ENCODE results near the gene KCNMA1.
"Not testable (repeated sequence)": the region's sequence is repeated elsewhere in the genome, so short reads cannot be mapped to it uniquely, and the experiment has no call there.

The KCNMA1 gene

GRCh38 chr10:77419979-77420378 is 217.6 kb downstream of the KCNMA1 start:
- Mint-ChIP-seq H3K4me3 (no peak overlapping the region), H3K27me3 (ENCODE audit: low read depth) (no peaks in the 10 kb centered on the region), H3K9me3 (no peaks in the 10 kb centered on the region), H3K4me1 (ENCODE audit: low read depth) (no peaks in the 10 kb centered on the region), H3K36me3 (ENCODE audit: low read depth) (no peaks in the 10 kb centered on the region), H3K27ac (no peak overlapping the region)
- DNase-seq (ENCODE audit: low spot score) = no peak

- DNase-seq (ENCODE audit: low spot score) = no peak
- no peaks in the 10 kb centered on the region for H3K9me3 Mint-ChIP-seq
- H3K4me3 Mint-ChIP-seq = no peak overlapping the region
- H3K27me3 Mint-ChIP-seq (ENCODE audit: low read depth) = no peaks in the 10 kb centered on the region
- no peaks in the 10 kb centered on the region for H3K36me3 Mint-ChIP-seq (ENCODE audit: low read depth)
- H3K4me1 Mint-ChIP-seq (ENCODE audit: low read depth) = no peaks in the 10 kb centered on the region
- no peak overlapping the region for H3K27ac Mint-ChIP-seq
Observed at GRCh38 chr10:77419056-77419455, 218.6 kb downstream of the KCNMA1 start.

DNA sequence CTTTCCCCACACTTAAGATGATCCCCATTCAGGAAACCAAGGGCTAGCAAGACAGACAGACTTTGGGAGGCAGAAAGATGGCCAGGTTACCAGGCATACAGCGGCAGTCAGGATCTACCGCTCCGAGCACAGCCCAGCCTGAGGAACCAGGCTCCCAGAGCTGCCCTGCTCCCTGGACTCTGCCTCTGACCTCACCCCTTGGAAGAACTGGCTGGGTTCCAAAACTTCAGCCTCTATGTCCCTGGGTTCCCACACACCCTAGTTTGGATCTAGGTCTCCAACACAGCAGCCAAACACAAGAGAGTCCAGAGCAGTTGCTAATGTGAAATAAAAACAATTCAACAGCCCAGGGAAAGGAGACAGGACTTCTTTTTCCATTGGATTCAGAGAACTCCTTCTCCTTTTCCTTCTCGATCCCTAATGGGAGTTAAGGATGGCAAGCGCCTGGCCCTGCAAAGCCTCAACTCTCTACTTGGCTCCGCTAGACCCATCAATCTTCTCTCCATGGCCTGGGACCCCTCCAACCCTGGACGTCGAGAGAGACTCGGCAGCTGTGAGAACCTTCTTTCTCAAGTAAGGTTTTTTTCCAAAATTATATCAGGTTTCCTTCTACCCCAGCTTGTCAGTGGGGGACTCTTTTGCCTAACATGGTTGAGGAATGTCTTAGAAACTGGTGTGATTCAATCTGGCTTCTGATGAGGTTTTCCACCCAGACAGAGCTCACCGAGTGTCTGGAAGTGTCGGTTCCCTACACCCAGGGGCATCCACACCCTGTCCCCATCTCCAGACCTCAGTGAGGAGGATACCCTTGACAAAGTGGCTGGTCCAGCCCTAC is 219.6 kb downstream of the KCNMA1 start:
- H3K9me3 Mint-ChIP-seq = no peaks in the 10 kb centered on the region
- no peak for DNase-seq (ENCODE audit: low spot score)
- H3K4me3 Mint-ChIP-seq = no peak overlapping the region
- H3K27ac Mint-ChIP-seq = no peak overlapping the region
- no peaks in the 10 kb centered on the region for H3K27me3 Mint-ChIP-seq (ENCODE audit: low read depth)
- H3K36me3 Mint-ChIP-seq (ENCODE audit: low read depth) = no peaks in the 10 kb centered on the region
- H3K4me1 Mint-ChIP-seq (ENCODE audit: low read depth) = no peaks in the 10 kb centered on the region

- no peaks in the 10 kb centered on the region for H3K27me3 Mint-ChIP-seq (ENCODE audit: low read depth)
- no peaks in the 10 kb centered on the region for H3K9me3 Mint-ChIP-seq
- no peak overlapping the region for H3K27ac Mint-ChIP-seq
- H3K4me1 Mint-ChIP-seq (ENCODE audit: low read depth) = no peaks in the 10 kb centered on the region
- no peak for DNase-seq (ENCODE audit: low spot score)
- H3K4me3 Mint-ChIP-seq = no peak overlapping the region
- H3K36me3 Mint-ChIP-seq (ENCODE audit: low read depth) = no peaks in the 10 kb centered on the region
Observed at GRCh38 chr10:77417359-77417758, 220.2 kb downstream of the KCNMA1 start.

DNA sequence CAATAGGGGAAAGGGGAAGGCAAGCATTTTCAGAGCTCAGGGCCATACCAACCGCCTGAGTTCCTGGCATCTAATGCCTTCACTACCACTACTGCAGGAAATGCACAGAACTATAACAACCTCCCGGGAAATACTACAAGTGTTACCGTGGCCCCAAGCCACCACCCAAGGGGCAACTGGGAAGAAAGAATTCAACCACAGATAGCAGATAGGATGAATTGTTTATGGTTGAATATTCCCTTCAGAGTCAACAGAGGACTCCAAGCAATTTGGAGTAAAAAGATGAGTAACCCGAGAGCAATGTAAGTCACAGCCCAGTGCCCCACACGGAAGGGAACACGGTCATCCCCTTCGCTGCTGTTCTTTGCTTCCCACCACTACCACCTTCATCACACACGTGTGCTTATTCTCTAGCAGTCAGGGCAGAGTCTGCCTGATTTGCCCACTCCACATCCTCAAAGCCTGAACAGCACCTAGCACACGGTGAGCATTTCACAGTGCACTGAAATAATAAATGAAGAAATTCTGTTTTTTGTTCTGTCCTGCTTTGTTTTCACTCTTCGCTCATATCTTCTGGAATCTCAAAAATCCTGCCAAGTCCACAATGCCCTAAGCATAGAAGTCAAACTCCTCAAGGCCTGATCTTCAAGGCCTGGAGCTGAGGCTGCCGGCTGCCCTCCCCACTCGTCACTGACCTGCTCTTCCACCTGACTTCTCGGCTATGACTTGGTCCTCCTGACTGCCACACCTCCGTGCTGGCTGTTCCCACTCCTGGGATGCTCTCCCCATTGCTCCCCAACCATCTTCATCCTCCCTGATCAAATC is 221.1 kb downstream of the KCNMA1 start:
- no peaks in the 10 kb centered on the region for H3K9me3 Mint-ChIP-seq
- H3K36me3 Mint-ChIP-seq (ENCODE audit: low read depth) = no peaks in the 10 kb centered on the region
- DNase-seq (ENCODE audit: low spot score) = no peak
- H3K4me3 Mint-ChIP-seq = no peak overlapping the region
- H3K27me3 Mint-ChIP-seq (ENCODE audit: low read depth) = no peaks in the 10 kb centered on the region
- H3K4me1 Mint-ChIP-seq (ENCODE audit: low read depth) = no peaks in the 10 kb centered on the region
- no peak overlapping the region for H3K27ac Mint-ChIP-seq

GRCh38 chr10:77415313-77415960 is 222.2 kb downstream of the KCNMA1 start:
- Mint-ChIP-seq H3K4me1 (ENCODE audit: low read depth) (no peaks in the 10 kb centered on the region), H3K27ac (no peak overlapping the region), H3K4me3 (no peak overlapping the region), H3K9me3 (no peaks in the 10 kb centered on the region), H3K27me3 (ENCODE audit: low read depth) (no peaks in the 10 kb centered on the region), H3K36me3 (ENCODE audit: low read depth) (no peaks in the 10 kb centered on the region)
- no peak for DNase-seq (ENCODE audit: low spot score)

DNA sequence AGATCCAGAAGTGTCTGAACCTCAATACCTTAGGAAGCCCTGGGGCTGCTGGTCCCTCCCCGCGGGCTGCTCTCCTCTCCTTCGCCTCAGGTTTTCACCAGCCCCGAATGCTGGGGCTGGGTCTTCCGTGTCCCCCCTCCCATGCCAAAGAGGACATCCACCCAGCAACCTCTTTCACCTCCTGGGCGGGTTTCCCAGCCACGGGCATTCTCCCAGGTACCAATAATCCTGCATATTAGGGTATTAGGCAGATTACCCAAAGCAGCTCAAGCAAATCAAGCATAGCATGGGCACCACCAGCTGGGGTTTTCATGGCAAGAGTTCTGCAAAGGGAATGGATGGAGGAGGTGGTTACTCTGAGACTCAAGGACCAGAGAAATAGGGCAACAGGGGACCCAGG is 224.4 kb downstream of the KCNMA1 start:
- Mint-ChIP-seq H3K27ac (no peak overlapping the region), H3K4me1 (ENCODE audit: low read depth) (no peaks in the 10 kb centered on the region), H3K27me3 (ENCODE audit: low read depth) (no peaks in the 10 kb centered on the region), H3K36me3 (ENCODE audit: low read depth) (no peaks in the 10 kb centered on the region), H3K9me3 (no peaks in the 10 kb centered on the region), H3K4me3 (no peak overlapping the region)
- no peak for DNase-seq (ENCODE audit: low spot score)

GRCh38 chr10:77412573-77413133 is 225.0 kb downstream of the KCNMA1 start:
- H3K9me3 Mint-ChIP-seq; DNase-seq (ENCODE audit: low spot score); H3K27me3 Mint-ChIP-seq (ENCODE audit: low read depth); H3K4me3 Mint-ChIP-seq; H3K27ac Mint-ChIP-seq; H3K4me1 Mint-ChIP-seq (ENCODE audit: low read depth); H3K36me3 Mint-ChIP-seq (ENCODE audit: low read depth): not testable (repeated sequence)

DNA sequence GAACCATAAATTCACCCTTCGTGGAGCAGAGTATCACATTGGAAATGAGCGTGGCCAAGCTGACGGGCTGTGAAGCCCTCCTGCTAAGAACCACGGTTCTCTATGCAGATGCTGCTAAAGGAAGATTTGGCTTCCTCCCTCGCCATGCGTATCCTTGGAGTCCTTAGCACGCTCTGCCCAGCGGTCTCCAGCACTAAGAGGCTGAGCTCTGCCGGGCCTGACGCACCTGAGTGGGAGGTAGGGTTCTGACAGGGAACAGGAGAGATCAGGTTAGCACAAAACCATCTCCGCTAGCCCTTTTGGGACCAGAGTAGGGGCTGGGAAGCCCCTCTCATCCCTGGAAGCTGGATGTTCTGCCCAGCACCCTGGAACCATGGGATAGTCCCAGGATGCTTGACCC is 225.8 kb downstream of the KCNMA1 start:
- H3K4me3 Mint-ChIP-seq = no peak overlapping the region
- H3K4me1 Mint-ChIP-seq (ENCODE audit: low read depth) = no peaks in the 10 kb centered on the region
- H3K27me3 Mint-ChIP-seq (ENCODE audit: low read depth) = no peaks in the 10 kb centered on the region
- no peak for DNase-seq (ENCODE audit: low spot score)
- H3K9me3 Mint-ChIP-seq = no peaks in the 10 kb centered on the region
- no peaks in the 10 kb centered on the region for H3K36me3 Mint-ChIP-seq (ENCODE audit: low read depth)
- H3K27ac Mint-ChIP-seq = no peak overlapping the region

DNA sequence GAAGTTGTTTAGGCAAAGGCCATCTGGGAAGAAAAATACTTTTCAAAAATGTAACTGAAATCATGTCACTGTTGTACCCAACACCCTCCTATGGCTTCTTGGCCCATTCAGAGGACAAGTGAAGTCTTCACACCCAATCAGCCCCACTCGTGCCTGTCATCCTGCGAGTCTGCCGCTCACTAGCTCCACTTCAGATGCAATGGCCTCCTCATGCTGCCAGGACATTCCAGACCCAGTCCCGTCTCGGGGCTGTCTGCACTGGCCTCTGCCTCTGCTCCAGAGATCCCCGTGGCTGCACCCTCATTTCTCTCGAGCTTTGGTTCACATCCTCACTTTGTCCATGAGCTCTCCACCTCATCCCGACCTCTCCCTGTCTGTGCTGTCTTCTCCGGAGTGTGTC is 227.1 kb downstream of the KCNMA1 start:
- H3K9me3 Mint-ChIP-seq = no peaks in the 10 kb centered on the region
- no peaks in the 10 kb centered on the region for H3K4me1 Mint-ChIP-seq (ENCODE audit: low read depth)
- no peak for DNase-seq (ENCODE audit: low spot score)
- no peak overlapping the region for H3K27ac Mint-ChIP-seq
- no peaks in the 10 kb centered on the region for H3K36me3 Mint-ChIP-seq (ENCODE audit: low read depth)
- no peak overlapping the region for H3K4me3 Mint-ChIP-seq
- H3K27me3 Mint-ChIP-seq (ENCODE audit: low read depth) = no peaks in the 10 kb centered on the region

DNA sequence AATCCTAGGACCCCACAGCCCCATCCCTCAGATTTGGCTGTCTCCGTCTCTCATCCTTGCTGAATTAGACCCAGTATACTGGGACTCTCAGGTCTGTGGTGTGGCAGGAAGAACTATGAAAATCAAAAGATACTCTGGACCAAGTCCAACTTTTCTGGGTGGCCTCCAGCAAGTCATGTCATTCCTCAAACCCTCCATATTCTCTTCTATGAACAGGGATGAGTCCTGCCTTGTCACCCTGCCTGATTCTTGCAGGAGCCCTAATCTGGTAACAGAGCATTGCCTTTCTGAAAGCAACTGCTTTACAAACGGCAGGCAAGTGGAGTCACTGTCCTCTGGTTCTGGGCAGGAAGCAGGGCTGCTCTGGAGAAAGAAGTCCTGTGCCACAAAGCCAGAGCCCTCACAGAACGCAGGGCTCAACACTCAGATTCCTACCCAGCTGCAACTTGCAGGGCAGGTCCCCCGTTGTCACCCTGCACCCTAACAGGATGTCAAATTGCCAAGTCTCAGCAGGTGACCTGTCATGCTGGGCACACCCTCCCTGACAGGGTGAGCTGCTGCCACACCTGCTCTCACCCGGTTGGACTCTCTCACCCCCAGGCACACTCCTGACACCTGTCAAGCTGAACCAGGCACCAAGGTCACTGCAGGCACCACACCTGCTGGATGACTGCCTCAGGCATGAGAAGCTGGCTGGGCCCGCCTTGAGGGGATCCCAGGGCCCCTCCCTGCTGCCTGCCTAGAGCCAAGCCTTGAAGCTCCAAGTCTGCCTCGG is 227.7 kb downstream of the KCNMA1 start:
- Mint-ChIP-seq H3K36me3 (ENCODE audit: low read depth) (no peaks in the 10 kb centered on the region), H3K4me3 (no peak overlapping the region), H3K9me3 (no peaks in the 10 kb centered on the region), H3K27ac (no peak overlapping the region), H3K4me1 (ENCODE audit: low read depth) (no peaks in the 10 kb centered on the region), H3K27me3 (ENCODE audit: low read depth) (no peaks in the 10 kb centered on the region)
- DNase-seq (ENCODE audit: low spot score) = no peak

DNA sequence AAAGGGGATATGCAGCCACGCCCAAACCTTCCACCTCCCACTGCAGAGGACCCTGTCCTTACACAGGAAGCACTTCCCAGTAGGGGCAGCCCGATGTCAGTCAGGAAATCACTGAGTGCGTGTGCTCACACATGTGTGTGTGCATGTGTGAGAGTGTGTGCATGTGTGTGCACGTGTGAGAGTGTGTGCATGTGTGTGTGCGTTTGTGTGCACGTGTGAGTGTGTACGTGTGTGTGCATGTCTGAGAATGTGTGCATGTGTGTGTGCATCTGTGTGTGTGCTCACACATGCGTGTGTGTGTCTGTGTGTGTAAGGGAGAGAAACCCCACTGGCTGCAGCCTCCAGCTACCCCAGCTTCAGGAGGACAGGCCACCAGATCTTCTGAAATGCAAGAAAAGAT is 229.3 kb downstream of the KCNMA1 start:
- no peaks in the 10 kb centered on the region for H3K27me3 Mint-ChIP-seq (ENCODE audit: low read depth)
- H3K36me3 Mint-ChIP-seq (ENCODE audit: low read depth) = no peaks in the 10 kb centered on the region
- no peak overlapping the region for H3K4me3 Mint-ChIP-seq
- H3K4me1 Mint-ChIP-seq (ENCODE audit: low read depth) = no peaks in the 10 kb centered on the region
- no peak overlapping the region for H3K27ac Mint-ChIP-seq
- no peak for DNase-seq (ENCODE audit: low spot score)
- H3K9me3 Mint-ChIP-seq = no peaks in the 10 kb centered on the region

DNA sequence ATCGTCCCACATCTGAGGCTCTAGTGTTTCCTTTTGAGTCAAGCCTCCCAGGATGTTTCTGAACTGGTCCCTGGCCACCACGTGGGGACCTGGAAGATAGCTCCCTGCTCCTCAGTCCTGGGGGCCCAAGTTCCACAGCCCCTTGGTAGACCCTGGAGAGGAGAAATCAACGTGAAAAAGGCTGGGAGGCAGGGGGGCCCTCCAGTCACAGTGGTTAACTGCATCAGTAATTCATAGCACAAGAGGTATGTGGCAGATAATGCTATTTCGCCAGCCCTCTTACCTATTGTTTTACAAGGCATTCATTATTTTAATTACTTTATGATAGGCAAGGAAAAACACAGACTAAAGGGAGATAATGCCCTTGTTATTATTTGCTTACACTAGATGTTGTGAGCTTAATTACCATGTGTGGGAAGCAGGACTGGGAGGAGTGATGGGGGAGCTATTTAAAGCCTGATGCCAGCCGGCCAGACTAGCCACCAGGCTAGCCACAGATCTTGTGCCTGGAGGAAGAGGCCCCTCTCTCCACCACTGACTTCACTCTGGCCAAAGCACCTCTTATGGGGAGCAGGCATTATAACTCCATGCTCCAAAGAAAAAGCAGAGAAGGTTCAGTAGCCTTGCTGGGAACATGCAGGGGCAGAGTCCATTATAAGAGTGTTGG is 230.7 kb downstream of the KCNMA1 start:
- Mint-ChIP-seq H3K36me3 (ENCODE audit: low read depth) (no peaks in the 10 kb centered on the region), H3K4me3 (no peak overlapping the region), H3K27ac (no peak overlapping the region), H3K4me1 (ENCODE audit: low read depth) (no peaks in the 10 kb centered on the region), H3K27me3 (ENCODE audit: low read depth) (no peaks in the 10 kb centered on the region), H3K9me3 (no peaks in the 10 kb centered on the region)
- DNase-seq (ENCODE audit: low spot score) = no peak

Measured in T-helper 2 cell treated with Interferon-gamma antibody and Interleukin-4, amounts not matched to agents 5 μg/mL and 100 μg/mL, for 36 hours (primary cell).